Right cardiac atrium (tissue), 5 donors: ENCODE data around the gene PPFIA3. TPM values are rescaled to one million over a fixed set of nuclear protein-coding genes. Genes with fewer than 3 reads are reported as not detected.

ENCODE experiments used
- ATAC-seq, 2 donors: fragments of 200-7000 bp; cut with Tn5 transposase; one replicate each; pipeline versions ENCODE4 v1.8.0 to v1.9.1; 2020; ENCODE audit warnings: moderate library complexity in 2 of 2, mild to moderate bottlenecking in 1 of 2
- DNase-seq, 3 donors: peaks; one replicate each; pipeline ENCODE4 v3.0.0-alpha.2; 2020
- H3K27ac ChIP-seq: one replicate; pipeline ENCODE4 v1.5.1; 2013; ENCODE audit warnings: mild to moderate bottlenecking, low read length, control low read depth, moderate library complexity
- H3K27me3 ChIP-seq: one replicate; pipeline ENCODE4 v1.6.1; 2013; ENCODE audit not compliant: control insufficient read depth, insufficient read depth
- H3K4me1 ChIP-seq: one replicate; pipeline ENCODE4 v1.6.1; 2013; ENCODE audit warnings: low read length; ENCODE audit not compliant: control insufficient read depth, insufficient read depth
- H3K4me3 ChIP-seq: one replicate; pipeline ENCODE4 v1.5.1; 2013; ENCODE audit warnings: low read length, control low read depth
- H3K9me3 ChIP-seq: one replicate; pipeline ENCODE4 v1.6.1; 2013; ENCODE audit warnings: low read length; ENCODE audit not compliant: control insufficient read depth
- WGBS: extraction: QIAGEN DNeasy Blood & Tissue Kit; methylation state at CpG from one replicate; pipeline ENCODE4 v1.1.7; 2013; 5-methylcytosine and 5-hydroxymethylcytosine counted together
- intact Hi-C, 4 donors: fragments of 100-400 bp; cut with DNase I; formaldehyde crosslinking; loops; one replicate each; pipeline versions ENCODE4 v1.11.0 to v1.14.0; 2022 to 2023
- polyA plus RNA-seq: library from polyadenylated mRNA; stranded (reverse); fragments of 200-250 nt; gene quantifications from one replicate; pipeline ENCODE4 v1.2.3, GENCODE V29; 2013
- total RNA-seq, 4 donors: library from RNA; stranded (reverse); fragmentation: NEBNext Ultra II Directional; extraction: Animal tissue kit (Norgen Biotek cat#: 25700); gene quantifications; one replicate each; pipeline ENCODE4 v1.2.1, GENCODE V29; 2021
- donor health status: healthy with polysubstance abuse.
- donor health status: DM: no; HTN: yes; CAD: no.
- donor health status: DM: no; HTN: no; CAD: no.
- donor health status: DM: no; HTN: yes; CAD: no; lungs with severe emphysema.
- donor health status: DM: yes; HTN: yes; CAD: no.

Gene PPFIA3
- total and polyA plus RNA-seq, 5 donors, result 9.5 to 13.2 (median 11.3) TPM

- peaks cover 6% of the 10 kb centered on the region for H3K4me1 ChIP-seq
- DNase-seq (peak; percentile 100), ATAC-seq (peak; percentile 99)
- intact Hi-C loops, result no loop called here
- H3K27ac ChIP-seq, result peak within 1 kb of the TSS; percentile 90
- H3K27me3 ChIP-seq, result no peaks in the 10 kb centered on the region
- WGBS, result under 1% methylated on average over 89 of the region's 89 CpGs
- no peaks in the 10 kb centered on the region for H3K9me3 ChIP-seq
- peak within 1 kb of the TSS; percentile 75 for H3K4me3 ChIP-seq
These were observed 34.1 kb upstream of the PPFIA3 start, which contains the start of gene SNRNP70 for GRCh38 chr19:49085020-49085867. SNRNP70 (plus strand) TSS chr19:49085451; CDS start chr19:49086415, 964 bp downstream.

GRCh38 chr19:49085868-49086232, 33.5 kb upstream of the PPFIA3 start:
- intact Hi-C loops, result no loop called here
- Histone ChIP-seq H3K27me3 (no peaks in the 10 kb centered on the region), H3K4me1 (peaks cover 6% of the 10 kb centered on the region), H3K9me3 (no peaks in the 10 kb centered on the region), H3K4me3 (peak overlapping the region; percentile 75), H3K27ac (peak overlapping the region; percentile 80)
- ATAC-seq, result no peak
- 1% methylated on average over 14 of the region's 14 CpGs for WGBS
- DNase-seq, result no peak

- no peak overlapping the region for H3K27ac ChIP-seq
- intact Hi-C loops, result no loop called here
- peaks cover 6% of the 10 kb centered on the region for H3K4me1 ChIP-seq
- no peaks in the 10 kb centered on the region for H3K27me3 ChIP-seq
- H3K4me3 ChIP-seq, result peak overlapping the region; percentile 75
- no peak for DNase-seq
- 46% methylated on average over 11 of the region's 11 CpGs for WGBS
- ATAC-seq, result no peak
- no peaks in the 10 kb centered on the region for H3K9me3 ChIP-seq
These were observed 33.0 kb upstream of the PPFIA3 start for GRCh38 chr19:49086296-49086695.

DNA sequence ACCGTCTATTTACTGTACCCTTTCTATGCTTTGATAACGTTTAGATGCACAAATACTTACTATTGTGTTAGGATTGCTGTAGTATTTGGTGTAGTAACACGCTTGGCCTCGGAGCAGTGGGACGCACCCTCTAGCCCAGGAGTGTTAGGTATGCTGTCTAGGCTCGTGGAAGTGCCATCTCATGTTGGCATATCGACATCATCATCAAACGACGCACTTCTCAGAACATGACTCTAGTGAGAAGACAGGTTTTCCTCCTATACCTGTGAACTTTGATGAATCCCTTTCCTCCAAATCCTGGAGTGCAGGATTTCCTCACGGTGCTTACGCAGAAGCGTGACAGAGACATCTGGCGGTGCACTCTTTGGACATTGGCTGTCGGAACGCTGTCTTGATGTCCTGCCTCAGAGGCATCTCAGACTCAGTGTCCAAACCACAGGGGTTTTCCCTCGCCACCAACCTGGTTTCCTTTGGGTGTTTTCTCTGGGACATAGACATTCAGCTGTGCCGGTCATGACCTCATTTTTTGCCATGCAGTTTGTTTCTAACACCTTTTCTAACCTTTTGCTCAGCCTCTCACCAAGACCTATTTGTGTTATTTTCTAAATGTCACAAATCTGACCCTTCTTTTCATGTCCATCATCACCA, 27.8 kb upstream of the PPFIA3 start:
- WGBS, result 90% methylated on average over 17 of the region's 17 CpGs
- H3K9me3 ChIP-seq, result no peaks in the 10 kb centered on the region
- no peaks in the 10 kb centered on the region for H3K27me3 ChIP-seq
- DNase-seq, result peak in 1 of 3 donors; percentile 7
- intact Hi-C loops, result loop anchor here in 1 of 4 donors (5.0 to 10.0 kb wide), 2 partner anchors 53 to 121 kb away; no protein-coding TSS in a partner anchor
- H3K4me1 ChIP-seq, result peaks cover 2% of the 10 kb centered on the region
- no peak overlapping the region for H3K4me3 ChIP-seq
- H3K27ac ChIP-seq, result no peak overlapping the region
- no peak for ATAC-seq

DNA sequence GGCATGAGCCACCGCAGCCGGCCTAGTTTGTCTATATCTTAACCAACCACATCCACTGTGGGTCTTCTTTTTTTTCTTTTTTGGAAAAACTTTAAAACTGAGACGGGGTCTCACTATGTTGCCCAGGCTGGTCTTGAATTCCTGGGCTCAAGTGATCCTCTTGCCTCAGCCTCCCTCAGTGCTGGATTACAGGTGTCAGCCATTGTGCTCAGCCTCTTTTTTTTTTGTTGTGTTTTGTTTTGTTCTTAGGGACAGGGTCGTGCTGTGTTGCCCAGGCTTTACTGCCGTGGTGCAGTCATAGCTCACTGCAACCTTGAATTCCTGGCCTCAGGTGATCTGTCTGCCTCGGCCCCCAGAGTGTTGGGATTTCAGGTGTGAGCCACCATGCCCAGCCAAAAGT, 26.7 kb upstream of the PPFIA3 start:
- H3K27me3 ChIP-seq, result no peaks in the 10 kb centered on the region
- no peak for ATAC-seq
- intact Hi-C loops, result loop anchor here in 1 of 4 donors (5.0 to 10.0 kb wide), 2 partner anchors 52 to 120 kb away; no protein-coding TSS in a partner anchor
- no peaks in the 10 kb centered on the region for H3K4me1 ChIP-seq
- 89% methylated on average over 6 of the region's 6 CpGs for WGBS
- H3K4me3 ChIP-seq, result no peak overlapping the region
- H3K27ac ChIP-seq, result no peak overlapping the region
- peak in 1 of 3 donors; percentile 6 for DNase-seq
- no peaks in the 10 kb centered on the region for H3K9me3 ChIP-seq

- Histone ChIP-seq H3K4me1 (no peaks in the 10 kb centered on the region), H3K4me3 (no peak overlapping the region), H3K9me3 (no peaks in the 10 kb centered on the region), H3K27ac (peak overlapping the region; percentile 60), H3K27me3 (no peaks in the 10 kb centered on the region)
- ATAC-seq (peak; percentile 76 to 93), DNase-seq (peak in 2 of 3 donors; percentile 81 to 83)
- intact Hi-C loops, result loop anchor here (5.0 to 10.0 kb wide), 5 partner anchors 50 to 118 kb away; no protein-coding TSS in a partner anchor
- WGBS, result 50% methylated on average over 23 of the region's 23 CpGs
These were observed 24.6 kb upstream of the PPFIA3 start for GRCh38 chr19:49094505-49095482.

GRCh38 chr19:49097453-49098288, 21.7 kb upstream of the PPFIA3 start:
- intact Hi-C loops, result loop anchor here (5.0 to 10.0 kb wide), 4 partner anchors 47 to 110 kb away; no protein-coding TSS in a partner anchor
- no peak overlapping the region for H3K27ac ChIP-seq
- no peaks in the 10 kb centered on the region for H3K9me3 ChIP-seq
- H3K4me3 ChIP-seq, result no peak overlapping the region
- WGBS, result 40% methylated on average over 8 of the region's 8 CpGs
- H3K4me1 ChIP-seq, result no peaks in the 10 kb centered on the region
- peak; percentile 48 to 72 for ATAC-seq
- peak; percentile 54 to 83 (median 81) for DNase-seq
- no peaks in the 10 kb centered on the region for H3K27me3 ChIP-seq

- WGBS, result 78% methylated on average over 4 of the region's 4 CpGs
- Histone ChIP-seq H3K27ac (no peak overlapping the region), H3K4me3 (no peak overlapping the region), H3K9me3 (no peaks in the 10 kb centered on the region), H3K4me1 (no peaks in the 10 kb centered on the region), H3K27me3 (no peaks in the 10 kb centered on the region)
- ATAC-seq (no peak), DNase-seq (no peak)
- intact Hi-C loops, result loop anchor here (5.0 to 10.0 kb wide), 4 partner anchors 46 to 109 kb away; no protein-coding TSS in a partner anchor
These were observed 20.5 kb upstream of the PPFIA3 start for GRCh38 chr19:49098795-49099194.

DNA sequence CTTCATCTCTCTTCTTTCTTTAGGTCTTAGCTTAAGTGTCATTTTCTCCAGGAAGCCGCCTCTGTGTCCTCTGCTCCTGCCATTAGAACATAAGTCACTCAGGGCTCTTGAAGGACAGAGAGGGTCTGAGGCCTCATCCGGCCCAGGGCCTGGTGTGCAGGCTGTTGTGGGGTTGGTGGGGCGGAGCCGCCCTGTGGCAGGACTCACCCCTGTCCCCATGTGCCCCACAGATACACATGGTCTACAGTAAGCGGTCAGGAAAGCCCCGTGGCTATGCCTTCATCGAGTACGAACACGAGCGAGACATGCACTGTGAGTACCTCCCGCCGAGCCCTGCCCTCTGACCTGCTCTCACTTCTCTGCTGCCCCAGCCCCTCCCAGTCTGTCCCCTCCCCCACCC, 18.2 kb upstream of the PPFIA3 start:
- Histone ChIP-seq H3K27ac (no peak overlapping the region), H3K4me3 (no peak overlapping the region), H3K9me3 (no peaks in the 10 kb centered on the region), H3K4me1 (no peaks in the 10 kb centered on the region), H3K27me3 (no peaks in the 10 kb centered on the region)
- intact Hi-C loops, result loop anchor here in 1 of 4 donors (10.0 kb wide), 1 partner anchor 94 kb away; no protein-coding TSS in a partner anchor
- 83% methylated on average over 12 of the region's 12 CpGs for WGBS
- ATAC-seq (no peak), DNase-seq (peak in 1 of 3 donors; percentile 47)
